ENCODE results near the gene GFRA4.

Gene GFRA4

DNA sequence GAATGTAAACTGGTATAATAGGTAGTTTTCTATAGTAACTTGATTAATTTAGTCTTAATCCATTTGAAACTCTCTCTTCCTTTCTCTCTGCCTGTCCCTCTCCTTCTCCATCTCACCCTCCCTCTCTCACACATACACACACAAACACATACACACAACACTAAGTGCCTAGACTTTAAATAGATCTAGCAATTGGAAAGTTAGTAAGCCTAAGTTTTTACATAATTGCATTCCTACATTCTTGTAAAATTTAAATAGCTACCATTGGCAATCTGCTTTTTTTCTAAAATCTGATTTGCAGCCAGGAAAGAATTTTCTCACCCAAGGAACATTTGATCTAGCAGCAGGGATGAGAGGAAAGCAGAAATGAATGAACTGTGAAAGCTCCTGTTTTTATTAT is 15.7 kb downstream of the GFRA4 start:
- H3K27me3 ChIP-seq (ENCODE audit: insufficient read depth, low read length, poor library complexity): no peaks in the 10 kb centered on the region
- no peaks in the 10 kb centered on the region for H4K20me1 ChIP-seq (ENCODE audit: insufficient read depth, low read length)
- no peak overlapping the region for H2AFZ ChIP-seq (ENCODE audit: low read depth, low read length)
- no peak overlapping the region for H3K27ac ChIP-seq (ENCODE audit: low read length)
- no peaks in the 10 kb centered on the region for H3K79me2 ChIP-seq (ENCODE audit: insufficient read depth, low read length)
- H3K9me3 ChIP-seq (ENCODE audit: insufficient read depth, low read length, severe bottlenecking): no peaks in the 10 kb centered on the region
- no peaks in the 10 kb centered on the region for H3K36me3 ChIP-seq (ENCODE audit: insufficient read depth, low read length)
- no peak overlapping the region for H3K4me2 ChIP-seq (ENCODE audit: insufficient read depth, low read length)
- no peak overlapping the region for H3K4me3 ChIP-seq (ENCODE audit: low read depth in 1 of 2, low read length in 2 of 2)
- H3K9ac ChIP-seq (ENCODE audit: low read depth, low read length): no peak overlapping the region
- TF ChIP-seq CTCF (IDR thresholded peaks at IDR 0.05; ENCODE audit: borderline replicate concordance, extremely low read depth, low read length, poor library complexity, severe bottlenecking) (no peak), EZH2 (IDR thresholded peaks at IDR 0.05; ENCODE audit: borderline replicate concordance, low read depth, low read length, severe bottlenecking) (no peak)
- no peaks in the 10 kb centered on the region for H3K4me1 ChIP-seq (ENCODE audit: insufficient read depth, low read length)
- DNase-seq (no peak), ATAC-seq (ENCODE audit: insufficient read depth, low read depth) (no peak)

DNA sequence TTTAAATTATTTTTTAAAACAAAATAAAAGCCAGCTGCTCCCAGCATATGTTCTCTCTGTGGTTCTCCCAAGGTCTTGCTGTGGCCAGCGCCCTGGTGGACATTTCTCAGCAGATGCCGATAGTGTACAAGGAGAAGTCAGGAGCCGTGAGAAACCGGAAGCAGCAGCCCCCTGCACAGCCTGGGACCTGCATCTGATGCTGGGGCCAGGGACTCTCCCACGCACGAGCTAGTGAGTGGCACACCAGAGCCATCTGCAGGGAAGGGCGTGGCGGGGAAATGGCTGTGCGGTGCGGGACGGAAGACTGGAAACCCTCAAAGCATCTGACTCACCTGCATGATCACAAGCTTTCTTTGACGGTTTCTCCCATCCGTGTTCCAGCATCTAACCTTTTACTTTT is 16.5 kb downstream of the GFRA4 start:
- no peaks in the 10 kb centered on the region for H4K20me1 ChIP-seq (ENCODE audit: insufficient read depth, low read length)
- H3K4me1 ChIP-seq (ENCODE audit: insufficient read depth, low read length): no peaks in the 10 kb centered on the region
- H3K36me3 ChIP-seq (ENCODE audit: insufficient read depth, low read length): no peaks in the 10 kb centered on the region
- no peaks in the 10 kb centered on the region for H3K27me3 ChIP-seq (ENCODE audit: insufficient read depth, low read length, poor library complexity)
- H3K27ac ChIP-seq (ENCODE audit: low read length): no peak overlapping the region
- no peak overlapping the region for H2AFZ ChIP-seq (ENCODE audit: low read depth, low read length)
- no peak overlapping the region for H3K4me3 ChIP-seq (ENCODE audit: low read depth in 1 of 2, low read length in 2 of 2)
- H3K9me3 ChIP-seq (ENCODE audit: insufficient read depth, low read length, severe bottlenecking): no peaks in the 10 kb centered on the region
- ATAC-seq (ENCODE audit: insufficient read depth, low read depth) (no peak; the same call in 2 of the 3 replicates), DNase-seq (no peak)
- H3K79me2 ChIP-seq (ENCODE audit: insufficient read depth, low read length): no peaks in the 10 kb centered on the region
- H3K9ac ChIP-seq (ENCODE audit: low read depth, low read length): no peak overlapping the region
- TF ChIP-seq CTCF (IDR thresholded peaks at IDR 0.05; ENCODE audit: borderline replicate concordance, extremely low read depth, low read length, poor library complexity, severe bottlenecking): no peak
- no peak for TF ChIP-seq EZH2 (IDR thresholded peaks at IDR 0.05; ENCODE audit: borderline replicate concordance, low read depth, low read length, severe bottlenecking)
- H3K4me2 ChIP-seq (ENCODE audit: insufficient read depth, low read length): no peak overlapping the region

DNA sequence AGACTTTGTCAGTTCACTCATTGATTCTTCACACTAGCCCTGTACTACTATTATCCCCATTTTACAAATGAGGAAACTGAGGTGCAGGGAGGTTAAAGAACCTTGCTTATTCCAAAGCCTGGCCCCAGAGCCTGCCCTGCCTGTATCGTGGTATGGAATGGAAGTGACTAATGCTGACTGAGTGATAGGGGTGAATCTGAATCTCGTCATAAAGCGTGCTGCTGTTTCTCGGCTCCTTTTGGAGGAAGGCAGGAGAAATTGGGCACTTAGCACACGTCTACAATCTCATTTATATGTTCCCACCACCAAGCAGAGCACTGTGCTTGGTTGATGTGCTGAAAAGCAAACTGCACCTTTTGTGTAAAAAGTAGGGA is 17.1 kb downstream of the GFRA4 start:
- no peak for TF ChIP-seq EZH2 (IDR thresholded peaks at IDR 0.05; ENCODE audit: borderline replicate concordance, low read depth, low read length, severe bottlenecking)
- no peak for TF ChIP-seq CTCF (IDR thresholded peaks at IDR 0.05; ENCODE audit: borderline replicate concordance, extremely low read depth, low read length, poor library complexity, severe bottlenecking)
- ATAC-seq (ENCODE audit: insufficient read depth, low read depth) (no peak), DNase-seq (no peak)
- Histone ChIP-seq H2AFZ (ENCODE audit: low read depth, low read length) (no peak overlapping the region), H3K4me2 (ENCODE audit: insufficient read depth, low read length) (no peak overlapping the region), H4K20me1 (ENCODE audit: insufficient read depth, low read length) (no peaks in the 10 kb centered on the region), H3K27me3 (ENCODE audit: insufficient read depth, low read length, poor library complexity) (no peaks in the 10 kb centered on the region), H3K79me2 (ENCODE audit: insufficient read depth, low read length) (no peaks in the 10 kb centered on the region), H3K27ac (ENCODE audit: low read length) (no peak overlapping the region), H3K36me3 (ENCODE audit: insufficient read depth, low read length) (no peaks in the 10 kb centered on the region), H3K4me3 (ENCODE audit: low read depth in 1 of 2, low read length in 2 of 2) (no peak overlapping the region), H3K9ac (ENCODE audit: low read depth, low read length) (no peak overlapping the region), H3K9me3 (ENCODE audit: insufficient read depth, low read length, severe bottlenecking) (no peaks in the 10 kb centered on the region), H3K4me1 (ENCODE audit: insufficient read depth, low read length) (no peaks in the 10 kb centered on the region)

Data from DND-41 (cell line).